HG02970 (cell line): Measurements from ENCODE around the gene DCAKD.

Experiments
- ATAC-seq: cut with Tn5 transposase; IDR thresholded peaks from one replicate; pipeline ENCODE4 v1.9.1; 2021; ENCODE audit warnings: mild to moderate bottlenecking, moderate library complexity, moderate number of reproducible peaks; ENCODE audit not compliant: unreplicated experiment, low FRiP score

DCAKD gene

GRCh38 chr17:44978807-44979206, 72.6 kb downstream of the DCAKD start:
- ATAC-seq = no peak

- ATAC-seq = no peak
Measured at GRCh38 chr17:44977814-44978550, 73.5 kb downstream of the DCAKD start.

DNA sequence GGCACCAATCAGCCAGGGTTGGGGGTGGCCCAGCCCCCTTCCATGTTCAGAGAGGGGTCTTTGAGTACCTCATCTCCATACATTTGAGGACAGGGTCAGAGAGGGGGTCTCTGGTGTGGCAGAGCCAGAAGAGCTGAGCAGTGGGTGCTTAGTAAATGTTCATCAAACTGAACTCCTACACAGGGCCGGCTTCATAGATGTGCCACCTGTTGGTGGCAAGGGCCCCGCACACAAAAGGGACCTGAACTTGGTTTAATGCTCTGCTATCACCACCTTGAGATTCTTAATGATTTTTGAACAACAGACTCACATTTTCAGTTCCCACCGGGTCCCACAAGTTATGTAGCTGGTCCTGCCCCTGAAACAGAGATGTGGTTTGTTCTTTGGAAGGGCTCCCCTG, 74.4 kb downstream of the DCAKD start:
- ATAC-seq = no peak

GRCh38 chr17:44976206-44976605, 75.2 kb downstream of the DCAKD start:
- ATAC-seq = no peak
